Measurements from ENCODE around the gene SELE.

SELE gene

GRCh38 chr1:169750041-169750440, 16.2 kb upstream of the SELE start:
- H3K4me1 Mint-ChIP-seq, result peaks cover 5% of the 10 kb centered on the region
- no peaks in the 10 kb centered on the region for H3K27me3 Mint-ChIP-seq (ENCODE audit: low read depth, poor library complexity)
- no peak overlapping the region for H3K27ac Mint-ChIP-seq
- H3K9me3 Mint-ChIP-seq, result no peaks in the 10 kb centered on the region
- DNase-seq, result no peak
- H3K4me3 Mint-ChIP-seq, result no peak overlapping the region
- no peak for TF ChIP-seq CTCF (IDR thresholded peaks at IDR 0.05)
- no peaks in the 10 kb centered on the region for H3K36me3 Mint-ChIP-seq (ENCODE audit: low read depth)

DNA sequence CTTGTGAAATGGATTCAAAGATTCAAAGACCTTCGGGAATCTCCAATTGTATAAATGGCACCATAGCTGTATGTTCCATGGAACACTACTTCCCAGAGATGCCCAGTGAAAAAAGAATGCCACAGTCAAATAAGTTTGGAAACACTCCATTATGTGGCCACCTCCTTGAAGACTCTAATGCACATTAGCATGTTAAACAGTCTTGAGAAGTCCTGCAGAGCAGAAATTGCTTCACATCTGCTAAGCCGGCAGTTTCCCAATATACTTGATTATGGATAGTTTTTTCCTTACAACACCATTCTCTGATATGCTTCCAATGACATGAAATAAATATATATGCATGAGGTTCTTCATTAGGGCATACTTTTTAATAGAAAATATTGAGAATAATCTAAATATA, 12.7 kb upstream of the SELE start:
- Mint-ChIP-seq H3K27me3 (ENCODE audit: low read depth, poor library complexity) (peaks cover 3% of the 10 kb centered on the region), H3K27ac (no peak overlapping the region), H3K4me1 (peaks cover 6% of the 10 kb centered on the region), H3K4me3 (no peak overlapping the region), H3K9me3 (peaks cover 13% of the 10 kb centered on the region), H3K36me3 (ENCODE audit: low read depth) (peaks cover 6% of the 10 kb centered on the region)
- no peak for DNase-seq
- TF ChIP-seq CTCF (IDR thresholded peaks at IDR 0.05), result no peak

GRCh38 chr1:169745015-169745861, 11.4 kb upstream of the SELE start:
- Mint-ChIP-seq H3K9me3 (peaks cover 13% of the 10 kb centered on the region), H3K27ac (no peak overlapping the region), H3K36me3 (ENCODE audit: low read depth) (peaks cover 6% of the 10 kb centered on the region), H3K27me3 (ENCODE audit: low read depth, poor library complexity) (peaks cover 3% of the 10 kb centered on the region), H3K4me1 (peaks cover 12% of the 10 kb centered on the region), H3K4me3 (no peak overlapping the region)
- no peak for TF ChIP-seq CTCF (IDR thresholded peaks at IDR 0.05)
- DNase-seq, result no peak

DNA sequence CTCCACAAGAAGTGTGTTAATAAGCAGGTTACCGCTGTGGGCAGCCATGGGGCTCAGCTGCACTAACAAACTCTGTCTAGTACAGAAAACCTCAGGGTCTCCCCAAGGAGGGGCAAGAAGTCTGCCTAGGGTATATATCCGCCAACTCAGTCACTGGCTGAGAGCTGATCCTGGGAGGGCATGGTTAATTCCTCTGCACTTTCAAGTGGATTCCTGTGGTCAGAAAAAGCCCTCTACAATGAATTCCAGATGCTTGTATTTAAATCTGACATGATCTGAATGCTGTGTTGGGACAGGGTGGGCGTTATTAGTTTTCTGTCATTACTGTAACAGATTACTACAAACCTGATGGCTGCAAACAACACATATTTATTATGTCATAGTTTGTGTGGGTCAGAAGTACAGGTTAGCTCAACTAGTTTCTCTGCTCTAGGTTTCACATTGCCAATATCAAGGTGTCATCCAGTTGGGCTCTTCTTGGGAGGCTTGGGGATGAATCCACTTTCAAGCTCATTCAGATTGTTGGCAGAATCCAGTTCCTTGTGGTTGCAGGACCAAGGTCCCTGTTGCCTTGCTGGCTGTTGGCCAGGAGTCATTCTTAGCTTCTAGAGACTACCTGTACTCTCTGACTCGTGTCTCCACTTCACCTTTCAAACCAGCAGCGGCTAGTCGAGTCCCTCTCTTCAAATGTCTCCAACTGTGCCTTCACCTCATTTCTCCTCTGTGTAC, 8.0 kb upstream of the SELE start:
- peaks cover 13% of the 10 kb centered on the region for H3K9me3 Mint-ChIP-seq
- peaks cover 3% of the 10 kb centered on the region for H3K27me3 Mint-ChIP-seq (ENCODE audit: low read depth, poor library complexity)
- H3K4me1 Mint-ChIP-seq, result peaks cover 16% of the 10 kb centered on the region
- TF ChIP-seq CTCF (IDR thresholded peaks at IDR 0.05), result no peak
- H3K4me3 Mint-ChIP-seq, result no peak overlapping the region
- H3K27ac Mint-ChIP-seq, result no peak overlapping the region
- DNase-seq, result no peak
- peaks cover 6% of the 10 kb centered on the region for H3K36me3 Mint-ChIP-seq (ENCODE audit: low read depth)

DNA sequence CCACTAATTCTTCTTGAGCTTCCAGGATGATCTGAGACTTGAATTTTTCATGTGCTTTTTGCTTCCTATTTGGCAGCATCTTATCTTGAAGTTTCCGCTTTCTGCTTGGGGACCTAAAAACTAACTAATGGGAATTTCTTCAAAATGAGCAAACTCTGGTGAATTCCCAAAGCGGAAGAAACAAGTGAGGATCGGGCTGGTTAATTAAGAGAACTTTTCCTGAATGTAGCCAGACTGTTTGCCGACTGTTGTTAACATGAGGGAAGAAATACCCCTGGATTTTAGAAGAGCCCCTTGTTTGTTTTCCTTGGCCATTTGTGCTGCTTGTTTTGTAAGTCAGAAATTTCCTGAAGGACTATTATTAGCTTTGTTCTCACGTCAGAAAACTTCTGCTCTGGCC, 6.1 kb upstream of the SELE start:
- Mint-ChIP-seq H3K27ac (no peak overlapping the region), H3K36me3 (ENCODE audit: low read depth) (peaks cover 6% of the 10 kb centered on the region), H3K4me3 (no peak overlapping the region), H3K9me3 (peaks cover 13% of the 10 kb centered on the region), H3K27me3 (ENCODE audit: low read depth, poor library complexity) (peaks cover 3% of the 10 kb centered on the region), H3K4me1 (peaks cover 11% of the 10 kb centered on the region)
- no peak for TF ChIP-seq CTCF (IDR thresholded peaks at IDR 0.05)
- DNase-seq, result no peak
